Choroid plexus epithelial cell (primary cell): ENCODE measurements around the gene KCNJ14.

Source experiments
- DNase-seq: peaks from one replicate; pipeline ENCODE4 v3.0.0-alpha.2; 2010; ENCODE audit warnings: low read depth
- H3K4me3 ChIP-seq: 2 replicates; pipeline ENCODE4 v1.5.1; 2011; ENCODE audit warnings: low read depth, mild to moderate bottlenecking, control low read depth, low read length, moderate library complexity
- CTCF ChIP-seq: conservative IDR thresholded peaks from 2 replicates; pipeline ENCODE4 v1.5.1; 2011; ENCODE audit warnings: low read depth, mild to moderate bottlenecking, control low read depth, inconsistent platforms, low read length, moderate library complexity

KCNJ14 gene

DNA sequence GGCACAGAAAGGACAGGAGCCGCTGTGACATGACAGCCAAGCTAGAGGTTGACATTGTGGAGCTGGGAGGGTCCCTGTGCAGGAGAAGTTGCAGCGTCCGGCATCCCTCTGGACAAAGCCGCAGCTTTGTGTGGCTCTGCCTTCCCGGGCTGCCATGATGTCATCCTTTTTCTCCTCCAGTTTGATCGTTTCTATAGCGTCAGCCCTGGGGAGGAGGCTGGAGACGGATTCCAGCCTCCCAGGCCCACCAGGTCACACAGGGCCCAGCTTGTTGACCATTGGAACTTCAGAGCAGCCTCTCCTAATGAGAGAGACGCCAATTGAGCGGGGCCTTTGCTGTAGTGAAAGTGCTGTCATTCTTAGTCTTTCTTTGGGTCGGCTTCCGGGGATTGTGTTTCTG is 3.8 kb upstream of the KCNJ14 start:
- DNase-seq, result no peak
- no peak overlapping the region for H3K4me3 ChIP-seq
- TF ChIP-seq CTCF, result no peak

DNA sequence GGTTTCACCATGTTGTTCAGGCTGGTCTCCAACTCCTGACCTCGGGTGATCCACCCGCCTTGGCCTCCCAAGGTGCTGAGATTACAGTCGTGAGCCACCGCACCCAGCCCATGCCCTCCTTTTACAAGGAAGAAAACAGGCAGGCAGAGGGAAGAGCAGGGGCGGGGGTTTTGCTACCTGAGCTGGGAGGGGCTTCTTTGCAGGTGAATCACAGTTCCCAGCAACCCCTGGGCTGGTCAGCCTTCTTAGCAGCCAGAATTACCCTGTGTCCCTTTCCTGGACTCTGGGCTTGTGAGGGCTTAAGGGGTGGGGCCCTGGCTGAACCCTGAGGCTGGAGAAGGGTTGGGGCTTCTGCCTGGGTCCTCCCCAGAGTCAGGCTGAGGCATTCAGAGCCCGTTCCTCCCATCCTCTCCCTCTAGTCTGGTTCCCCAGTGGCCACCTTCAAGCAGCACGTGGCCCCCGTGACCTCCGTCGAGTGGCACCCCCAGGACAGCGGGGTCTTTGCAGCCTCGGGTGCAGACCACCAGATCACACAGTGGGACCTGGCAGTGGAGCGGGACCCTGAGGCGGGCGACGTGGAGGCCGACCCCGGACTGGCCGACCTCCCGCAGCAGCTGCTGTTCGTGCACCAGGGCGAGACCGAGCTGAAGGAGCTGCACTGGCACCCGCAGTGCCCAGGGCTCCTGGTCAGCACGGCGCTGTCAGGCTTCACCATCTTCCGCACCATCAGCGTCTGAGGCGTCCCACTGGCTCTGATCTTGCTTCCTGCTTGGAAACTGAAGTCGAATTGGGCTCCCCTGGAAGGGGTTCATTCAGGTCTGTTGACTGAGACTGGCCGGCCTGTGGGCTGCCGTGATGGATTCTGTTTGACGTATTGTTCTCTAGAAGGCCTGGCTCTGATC is 2.8 kb upstream of the KCNJ14 start:
- no peak for DNase-seq
- no peak overlapping the region for H3K4me3 ChIP-seq
- no peak for TF ChIP-seq CTCF

GRCh38 chr19:48454150-48454730 is 1.1 kb upstream of the KCNJ14 start:
- TF ChIP-seq CTCF, result no peak
- DNase-seq, result no peak
- no peak overlapping the region for H3K4me3 ChIP-seq

GRCh38 chr19:48455908-48456562 is 661 bp downstream of the KCNJ14 start:
- no peak overlapping the region for H3K4me3 ChIP-seq
- no peak for DNase-seq

DNA sequence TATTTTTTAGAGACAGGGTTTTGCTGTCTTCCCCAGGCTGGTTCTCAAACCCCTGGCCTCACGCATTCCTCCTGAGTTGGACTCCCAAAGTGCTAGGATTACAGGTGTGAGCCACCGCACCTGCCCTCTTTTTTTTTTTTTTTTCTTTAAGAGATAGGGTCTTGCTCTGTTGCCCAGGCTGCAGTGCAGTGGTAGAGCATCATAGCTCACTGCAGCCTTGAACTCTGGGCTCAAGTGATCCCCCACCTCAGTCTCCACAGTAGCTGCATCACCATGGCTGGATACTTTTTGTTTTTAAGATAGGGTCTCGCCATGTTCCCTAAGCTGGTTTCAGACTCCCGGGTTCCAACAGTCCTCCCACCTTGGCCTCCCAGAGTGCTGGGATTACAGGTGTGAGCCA is 1.5 kb downstream of the KCNJ14 start:
- TF ChIP-seq CTCF, result no peak
- DNase-seq, result no peak
- no peak overlapping the region for H3K4me3 ChIP-seq

More at GRCh38 chr19:48455908-48456562, 661 bp downstream of the KCNJ14 start:
- TF ChIP-seq CTCF, result no peak

GRCh38 chr19:48458016-48458415 is 2.6 kb downstream of the KCNJ14 start:
- peak; percentile 42 for DNase-seq
- H3K4me3 ChIP-seq, result no peak overlapping the region
- no peak for TF ChIP-seq CTCF
